BE2C (cell line): ENCODE measurements around the gene RPH3AL.
A peak's percentile ranks its signal among the peaks of the same experiment; 100 is the strongest.

Source experiments
- DNase-seq: peaks from one replicate; pipeline ENCODE4 v3.0.0-alpha.2; 2020
- H3K27me3 ChIP-seq: fragments of 250-450 bp; sonication (Bioruptor Pico); 2 replicates; pipeline ENCODE4 v1.5.1; 2020; ENCODE audit warnings: mild to moderate bottlenecking
- H3K36me3 ChIP-seq: fragments of 250-450 bp; sonication (Bioruptor Pico); 2 replicates; pipeline ENCODE4 v1.5.1; 2020; ENCODE audit warnings: mild to moderate bottlenecking
- H3K4me1 ChIP-seq: fragments of 250-450 bp; sonication (Bioruptor Pico); 2 replicates; pipeline ENCODE4 v1.5.1; 2020
- H3K4me3 ChIP-seq: 2 replicates; pipeline ENCODE4 v1.5.1; 2011; ENCODE audit warnings: low read depth, low read length
- H3K9me3 ChIP-seq: fragments of 250-450 bp; sonication (Bioruptor Pico); 2 replicates; pipeline ENCODE4 v1.5.1; 2020
- TF ChIP-seq, protein P1 (sequence below): IDR thresholded peaks from 2 replicates; pipeline ENCODE4 v1.5.1; 2012; ENCODE audit warnings: mild to moderate bottlenecking, low read depth, low read length

Gene RPH3AL

DNA sequence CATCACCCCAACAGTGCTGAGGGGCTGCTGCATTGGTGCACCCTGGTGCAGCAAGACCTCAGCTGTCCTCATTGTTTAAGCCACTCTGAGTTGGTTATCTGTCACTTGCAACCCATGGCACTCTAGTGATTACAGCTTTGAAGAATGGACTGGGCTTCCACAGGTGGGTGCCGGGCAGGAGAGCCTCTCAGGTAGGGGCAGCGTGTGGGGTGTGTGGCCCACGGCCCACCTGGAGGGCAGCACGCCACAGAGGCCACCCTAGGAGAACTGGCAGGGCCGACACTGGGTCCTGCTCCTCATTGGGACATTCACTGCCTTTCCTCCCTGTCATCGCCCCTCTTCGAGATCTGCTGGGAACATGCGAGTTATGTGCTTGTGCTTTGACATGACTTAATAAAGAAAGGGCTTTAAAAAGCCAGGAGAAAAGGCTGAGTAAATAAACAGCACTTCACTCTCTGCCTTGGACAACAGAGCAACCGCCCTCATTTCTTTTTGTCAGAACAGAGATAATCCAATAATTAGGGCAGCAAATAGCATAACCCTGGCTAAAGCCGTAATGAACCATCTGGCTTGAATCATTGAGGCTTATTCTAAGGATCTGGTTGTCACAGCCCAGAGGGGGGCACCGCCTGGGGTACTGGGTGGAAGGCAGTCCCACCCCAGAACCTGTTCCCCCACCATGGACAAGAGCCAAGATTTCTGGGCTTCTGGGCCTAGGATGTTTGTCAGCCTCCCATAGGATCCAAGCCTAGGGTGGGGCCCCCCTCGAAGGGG is 174.1 kb downstream of the RPH3AL start:
- Histone ChIP-seq H3K4me3 (no peak overlapping the region), H3K4me1 (no peaks in the 10 kb centered on the region), H3K27me3 (peaks cover 30% of the 10 kb centered on the region), H3K36me3 (no peaks in the 10 kb centered on the region), H3K9me3 (no peaks in the 10 kb centered on the region)
- TF ChIP-seq, protein P1, sequence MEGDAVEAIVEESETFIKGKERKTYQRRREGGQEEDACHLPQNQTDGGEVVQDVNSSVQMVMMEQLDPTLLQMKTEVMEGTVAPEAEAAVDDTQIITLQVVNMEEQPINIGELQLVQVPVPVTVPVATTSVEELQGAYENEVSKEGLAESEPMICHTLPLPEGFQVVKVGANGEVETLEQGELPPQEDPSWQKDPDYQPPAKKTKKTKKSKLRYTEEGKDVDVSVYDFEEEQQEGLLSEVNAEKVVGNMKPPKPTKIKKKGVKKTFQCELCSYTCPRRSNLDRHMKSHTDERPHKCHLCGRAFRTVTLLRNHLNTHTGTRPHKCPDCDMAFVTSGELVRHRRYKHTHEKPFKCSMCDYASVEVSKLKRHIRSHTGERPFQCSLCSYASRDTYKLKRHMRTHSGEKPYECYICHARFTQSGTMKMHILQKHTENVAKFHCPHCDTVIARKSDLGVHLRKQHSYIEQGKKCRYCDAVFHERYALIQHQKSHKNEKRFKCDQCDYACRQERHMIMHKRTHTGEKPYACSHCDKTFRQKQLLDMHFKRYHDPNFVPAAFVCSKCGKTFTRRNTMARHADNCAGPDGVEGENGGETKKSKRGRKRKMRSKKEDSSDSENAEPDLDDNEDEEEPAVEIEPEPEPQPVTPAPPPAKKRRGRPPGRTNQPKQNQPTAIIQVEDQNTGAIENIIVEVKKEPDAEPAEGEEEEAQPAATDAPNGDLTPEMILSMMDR, result no peak
- peak; percentile 34 for DNase-seq

DNA sequence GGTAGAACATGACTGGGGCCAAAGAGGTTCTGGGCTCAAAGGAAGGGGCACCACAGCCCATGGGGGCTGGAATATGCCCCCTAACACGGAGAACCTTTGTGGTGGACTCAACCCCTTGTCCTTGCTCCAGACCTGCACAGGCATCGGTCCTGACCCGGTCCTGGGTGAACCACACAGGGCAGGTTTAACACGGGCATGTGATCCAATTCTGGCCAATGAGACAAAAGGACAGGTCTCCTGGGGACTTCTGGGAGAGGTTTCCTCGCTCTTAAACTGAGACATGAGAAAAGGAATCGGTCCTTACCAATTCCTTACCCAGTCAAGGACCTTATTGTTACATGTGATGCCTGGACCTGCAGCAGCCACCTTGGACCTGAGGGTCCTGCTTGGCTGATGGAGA is 174.8 kb downstream of the RPH3AL start:
- no peaks in the 10 kb centered on the region for H3K9me3 ChIP-seq
- H3K4me1 ChIP-seq, result no peaks in the 10 kb centered on the region
- TF ChIP-seq, protein P1, result no peak
- H3K36me3 ChIP-seq, result no peaks in the 10 kb centered on the region
- DNase-seq, result no peak
- H3K27me3 ChIP-seq, result peaks cover 30% of the 10 kb centered on the region
- no peak overlapping the region for H3K4me3 ChIP-seq

DNA sequence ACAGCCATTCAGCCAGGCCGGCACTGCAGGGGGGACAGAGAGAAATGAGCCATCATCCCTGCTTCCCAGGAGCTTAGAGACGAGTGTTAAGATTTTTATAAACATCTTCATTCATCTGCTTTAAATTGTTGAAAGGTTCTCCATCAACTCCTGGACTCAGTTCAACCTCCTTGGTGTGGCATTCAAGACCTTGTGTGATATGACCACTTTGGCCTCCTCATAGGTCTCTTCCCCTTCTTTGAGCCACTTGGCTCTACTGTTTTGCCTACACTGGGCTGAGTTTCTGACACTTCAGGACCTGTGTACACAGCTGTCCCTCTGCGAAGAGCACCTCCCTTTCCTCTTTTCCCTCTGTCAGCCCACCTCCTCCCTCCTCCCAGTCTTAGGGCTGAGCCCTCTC is 175.5 kb downstream of the RPH3AL start:
- peaks cover 25% of the 10 kb centered on the region for H3K27me3 ChIP-seq
- DNase-seq, result no peak
- TF ChIP-seq, protein P1, result no peak
- no peaks in the 10 kb centered on the region for H3K36me3 ChIP-seq
- H3K4me3 ChIP-seq, result no peak overlapping the region
- H3K9me3 ChIP-seq, result no peaks in the 10 kb centered on the region
- no peaks in the 10 kb centered on the region for H3K4me1 ChIP-seq

DNA sequence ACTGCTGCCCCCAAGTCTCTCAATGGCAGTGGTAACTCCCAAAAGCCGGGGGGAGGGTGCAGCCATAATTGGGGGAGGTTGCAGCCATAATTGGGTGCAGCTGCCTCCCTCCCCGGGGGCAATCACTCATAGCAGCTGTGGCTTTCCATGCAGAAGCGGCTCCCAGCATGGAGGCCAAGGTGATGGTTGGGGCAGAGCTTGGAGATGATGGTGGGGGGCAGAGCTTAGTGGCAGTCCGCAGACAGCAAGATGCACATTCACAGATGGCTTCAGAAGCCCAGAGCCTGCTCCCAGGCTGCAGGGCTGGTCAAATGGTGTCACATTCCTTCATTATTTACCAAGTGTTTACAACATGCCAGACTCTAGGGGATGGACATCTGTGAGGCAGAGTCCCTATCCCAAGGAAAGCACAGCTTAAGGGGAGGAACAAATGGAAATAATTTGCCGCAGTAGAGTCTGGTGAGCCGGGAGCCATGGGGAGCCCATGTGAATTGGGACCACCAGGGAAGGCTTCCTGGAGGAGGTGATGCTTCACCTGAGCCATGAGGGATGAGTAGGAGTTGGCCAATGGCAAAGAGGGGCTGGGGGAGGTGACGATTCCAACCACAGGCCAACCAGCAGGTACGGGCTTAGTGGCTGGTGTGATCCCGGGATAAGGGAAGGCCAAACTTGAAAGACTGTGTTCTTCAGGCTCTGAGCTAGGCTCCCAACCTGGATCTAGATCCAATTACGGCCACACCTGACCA is 179.3 kb downstream of the RPH3AL start:
- no peaks in the 10 kb centered on the region for H3K9me3 ChIP-seq
- TF ChIP-seq, protein P1, result no peak
- no peaks in the 10 kb centered on the region for H3K27me3 ChIP-seq
- no peaks in the 10 kb centered on the region for H3K4me1 ChIP-seq
- no peak for DNase-seq
- H3K36me3 ChIP-seq, result no peaks in the 10 kb centered on the region
- no peak overlapping the region for H3K4me3 ChIP-seq

DNA sequence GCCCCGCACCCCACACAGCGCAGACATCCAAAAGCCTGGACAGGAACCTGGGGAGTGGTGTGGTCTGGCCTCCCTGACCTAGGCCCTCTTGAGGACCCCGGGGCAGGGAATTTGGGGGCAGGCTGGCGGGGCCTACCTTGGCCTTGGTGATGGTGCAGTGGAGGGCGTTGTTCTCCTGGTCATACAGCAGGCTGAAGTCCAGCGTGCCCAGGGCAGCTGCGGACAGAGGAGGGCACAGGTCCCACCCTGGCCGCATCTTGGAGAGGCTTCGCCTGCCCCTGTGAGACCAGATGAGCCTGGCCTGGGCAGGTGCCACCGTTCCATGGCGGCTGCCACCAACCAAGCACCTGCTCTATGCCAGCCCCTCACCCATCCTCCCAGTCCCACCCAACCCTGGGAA is 180.2 kb downstream of the RPH3AL start:
- no peak for DNase-seq
- TF ChIP-seq, protein P1, result no peak
- H3K9me3 ChIP-seq, result no peaks in the 10 kb centered on the region
- no peaks in the 10 kb centered on the region for H3K27me3 ChIP-seq
- no peaks in the 10 kb centered on the region for H3K4me1 ChIP-seq
- H3K4me3 ChIP-seq, result no peak overlapping the region
- H3K36me3 ChIP-seq, result no peaks in the 10 kb centered on the region

DNA sequence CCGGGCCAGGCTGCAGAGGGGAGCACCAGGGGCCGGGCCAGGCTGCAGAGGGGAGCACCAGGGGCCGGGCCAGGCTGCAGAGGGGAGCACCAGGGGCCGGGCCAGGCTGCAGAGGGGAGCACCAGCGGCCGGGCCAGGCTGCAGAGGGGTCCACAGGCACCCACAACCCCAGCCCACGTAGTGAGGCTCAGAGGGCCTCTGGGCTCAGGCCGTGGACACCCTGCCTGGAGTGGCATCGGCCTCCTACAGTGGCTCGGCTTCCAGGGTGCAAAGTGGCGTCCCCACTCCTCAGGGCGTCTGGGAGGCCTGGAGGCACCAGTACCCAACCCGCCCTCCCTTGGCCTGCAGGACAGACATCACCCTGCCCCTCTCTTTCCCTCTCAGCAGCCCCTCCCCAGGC is 180.7 kb downstream of the RPH3AL start:
- no peak for DNase-seq
- TF ChIP-seq, protein P1, result no peak
- H3K9me3 ChIP-seq, result no peaks in the 10 kb centered on the region
- H3K36me3 ChIP-seq, result no peaks in the 10 kb centered on the region
- H3K4me3 ChIP-seq, result no peak overlapping the region
- no peaks in the 10 kb centered on the region for H3K4me1 ChIP-seq
- H3K27me3 ChIP-seq, result no peaks in the 10 kb centered on the region
